ENCODE data around the gene AMHR2.

DNA sequence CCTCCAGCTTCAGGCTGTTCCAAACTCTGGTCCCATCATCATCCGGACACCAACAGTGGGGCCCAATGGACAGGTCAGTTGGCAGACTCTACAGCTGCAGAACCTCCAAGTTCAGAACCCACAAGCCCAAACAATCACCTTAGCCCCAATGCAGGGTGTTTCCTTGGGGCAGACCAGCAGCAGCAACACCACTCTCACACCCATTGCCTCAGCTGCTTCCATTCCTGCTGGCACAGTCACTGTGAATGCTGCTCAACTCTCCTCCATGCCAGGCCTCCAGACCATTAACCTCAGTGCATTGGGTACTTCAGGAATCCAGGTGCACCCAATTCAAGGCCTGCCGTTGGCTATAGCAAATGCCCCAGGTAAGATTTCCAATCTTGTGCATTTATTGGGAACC, 40.4 kb upstream of the AMHR2 start:
- TF ChIP-seq, protein P1, sequence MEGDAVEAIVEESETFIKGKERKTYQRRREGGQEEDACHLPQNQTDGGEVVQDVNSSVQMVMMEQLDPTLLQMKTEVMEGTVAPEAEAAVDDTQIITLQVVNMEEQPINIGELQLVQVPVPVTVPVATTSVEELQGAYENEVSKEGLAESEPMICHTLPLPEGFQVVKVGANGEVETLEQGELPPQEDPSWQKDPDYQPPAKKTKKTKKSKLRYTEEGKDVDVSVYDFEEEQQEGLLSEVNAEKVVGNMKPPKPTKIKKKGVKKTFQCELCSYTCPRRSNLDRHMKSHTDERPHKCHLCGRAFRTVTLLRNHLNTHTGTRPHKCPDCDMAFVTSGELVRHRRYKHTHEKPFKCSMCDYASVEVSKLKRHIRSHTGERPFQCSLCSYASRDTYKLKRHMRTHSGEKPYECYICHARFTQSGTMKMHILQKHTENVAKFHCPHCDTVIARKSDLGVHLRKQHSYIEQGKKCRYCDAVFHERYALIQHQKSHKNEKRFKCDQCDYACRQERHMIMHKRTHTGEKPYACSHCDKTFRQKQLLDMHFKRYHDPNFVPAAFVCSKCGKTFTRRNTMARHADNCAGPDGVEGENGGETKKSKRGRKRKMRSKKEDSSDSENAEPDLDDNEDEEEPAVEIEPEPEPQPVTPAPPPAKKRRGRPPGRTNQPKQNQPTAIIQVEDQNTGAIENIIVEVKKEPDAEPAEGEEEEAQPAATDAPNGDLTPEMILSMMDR (IDR thresholded peaks at IDR 0.05): no peak
- TF ChIP-seq POLR2A (IDR thresholded peaks at IDR 0.05) (no peak), POLR2AphosphoS5 (IDR thresholded peaks at IDR 0.05) (no peak), EP300 (IDR thresholded peaks at IDR 0.05; ENCODE audit: low read depth) (no peak)
